Cardiac muscle cell (in vitro differentiated cells and primary cell): ENCODE data around the gene TRIOBP. TPM values are rescaled to one million over a fixed set of nuclear protein-coding genes. Genes with fewer than 3 reads are reported as not detected.
A peak's percentile ranks its signal among the peaks of the same experiment; 100 is the strongest.

Experiments used
- DNase-seq, 2 donors: peaks; one replicate each; pipeline versions ENCODE4 v3.0.0 to v3.0.0-alpha.2; 2010 to 2017; ENCODE audit warnings: low read depth in 1 of 2, low spot score in 1 of 2
- H3K27ac ChIP-seq: fragments of 200-600 bp; sonication (generic); 2 replicates; pipeline ENCODE4 v1.5.1; 2016
- H3K27me3 ChIP-seq: fragments of 200-600 bp; sonication (generic); 2 replicates; pipeline ENCODE4 v1.6.0; 2016; ENCODE audit warnings: control low read depth
- H3K36me3 ChIP-seq: fragments of 200-600 bp; sonication (generic); 2 replicates; pipeline ENCODE4 v1.5.1; 2016; ENCODE audit warnings: control low read depth
- H3K4me1 ChIP-seq: fragments of 200-600 bp; sonication (generic); 2 replicates; pipeline ENCODE4 v1.8.1; 2017; ENCODE audit warnings: low read depth, mild to moderate bottlenecking, mixed run types
- H3K4me3 ChIP-seq: fragments of 200-600 bp; sonication (generic); 2 replicates; pipeline ENCODE4 v1.5.1; 2016; ENCODE audit warnings: mild to moderate bottlenecking
- H3K9me3 ChIP-seq: fragments of 200-600 bp; sonication (generic); 2 replicates; pipeline ENCODE4 v1.5.1; 2017; ENCODE audit warnings: low read depth, mild to moderate bottlenecking, control low read depth
- CTCF ChIP-seq: IDR thresholded peaks from 2 replicates; pipeline ENCODE4 v1.5.1; 2012; ENCODE audit warnings: low read depth, mild to moderate bottlenecking, low read length
- polyA plus RNA-seq: library from polyadenylated mRNA; unstranded; fragments of >200 nt; fragmentation: Nextera tagmentation; extraction: Ambion mirVana; gene quantifications from 2 replicates; pipeline ENCODE4 v1.2.1, GENCODE V29; 2016
- total RNA-seq: library from RNA; depleted of rRNA; stranded (reverse); fragments of >200 nt; gene quantifications from 2 replicates; pipeline ENCODE4 v1.2.3, GENCODE V29; 2016

The TRIOBP gene
- total and polyA plus RNA-seq, 2 experiments from 2014 or later = 150 to 202 TPM

GRCh38 chr22:37746366-37747079 lies 49.7 kb downstream of the TRIOBP start:
- no peaks in the 10 kb centered on the region for H3K9me3 ChIP-seq
- DNase-seq = peak in 1 of 2 donors; percentile 23
- peak overlapping the region; percentile 99 for H3K4me3 ChIP-seq
- no peak for TF ChIP-seq CTCF
- H3K27ac ChIP-seq = peak overlapping the region; percentile 84
- peaks cover 46% of the 10 kb centered on the region for H3K4me1 ChIP-seq
- no peaks in the 10 kb centered on the region for H3K27me3 ChIP-seq
- no peaks in the 10 kb centered on the region for H3K36me3 ChIP-seq

- peak in 1 of 2 donors; percentile 41 for DNase-seq
- peak overlapping the region; percentile 84 for H3K27ac ChIP-seq
Measured at GRCh38 chr22:37747080-37747714, 50.3 kb downstream of the TRIOBP start.

GRCh38 chr22:37747715-37748100 lies 50.9 kb downstream of the TRIOBP start:
- TF ChIP-seq CTCF = no peak
- Histone ChIP-seq H3K9me3 (no peaks in the 10 kb centered on the region), H3K4me3 (peak overlapping the region; percentile 99), H3K36me3 (peaks cover 3% of the 10 kb centered on the region), H3K27ac (peak overlapping the region; percentile 84), H3K4me1 (peaks cover 48% of the 10 kb centered on the region), H3K27me3 (no peaks in the 10 kb centered on the region)
- no peak for DNase-seq

More at GRCh38 chr22:37747080-37747714, 50.3 kb downstream of the TRIOBP start:
- H3K9me3 ChIP-seq = no peaks in the 10 kb centered on the region
- no peak for TF ChIP-seq CTCF
- H3K36me3 ChIP-seq = peaks cover under 1% of the 10 kb centered on the region
- no peaks in the 10 kb centered on the region for H3K27me3 ChIP-seq
- H3K4me1 ChIP-seq = peaks cover 48% of the 10 kb centered on the region
- H3K4me3 ChIP-seq = peak overlapping the region; percentile 99

- H3K4me1 ChIP-seq = peaks cover 48% of the 10 kb centered on the region
Measured at GRCh38 chr22:37748659-37749058, 51.8 kb downstream of the TRIOBP start.

GRCh38 chr22:37749226-37749625 lies 52.4 kb downstream of the TRIOBP start:
- TF ChIP-seq CTCF = no peak
- Histone ChIP-seq H3K9me3 (no peaks in the 10 kb centered on the region), H3K27me3 (no peaks in the 10 kb centered on the region), H3K36me3 (peaks cover 9% of the 10 kb centered on the region), H3K27ac (peak overlapping the region; percentile 84), H3K4me1 (peaks cover 48% of the 10 kb centered on the region), H3K4me3 (no peak overlapping the region)
- DNase-seq = no peak

More at GRCh38 chr22:37748659-37749058, 51.8 kb downstream of the TRIOBP start:
- H3K9me3 ChIP-seq = no peaks in the 10 kb centered on the region
- H3K27me3 ChIP-seq = no peaks in the 10 kb centered on the region
- H3K4me3 ChIP-seq = no peak overlapping the region
- no peak for TF ChIP-seq CTCF
- no peak for DNase-seq
- peak overlapping the region; percentile 84 for H3K27ac ChIP-seq
- peaks cover 5% of the 10 kb centered on the region for H3K36me3 ChIP-seq
